K562 (cell line): ENCODE data around the gene CRYBA4. TPM values are rescaled to one million over a fixed set of nuclear protein-coding genes. Genes with fewer than 3 reads are reported as not detected.

Experiments
- CBFB ChIP-seq: sonication (generic); formaldehyde crosslinking; IDR thresholded peaks from 2 replicates; pipeline ENCODE4 v1.4.0; 2020; ENCODE audit warnings: mild to moderate bottlenecking, missing genetic modification reagents
- ETS2 ChIP-seq: IDR thresholded peaks from 2 replicates; pipeline ENCODE4 v1.6.1; 2016; ENCODE audit warnings: borderline replicate concordance, missing genetic modification characterization, mild to moderate bottlenecking, moderate library complexity, missing compliant biosample characterization; ENCODE audit not compliant: poor library complexity, severe bottlenecking
- GTF2A2 ChIP-seq: IDR thresholded peaks from 2 replicates; pipeline ENCODE4 v1.6.1; 2016; ENCODE audit warnings: mild to moderate bottlenecking, missing genetic modification characterization, missing compliant biosample characterization
- HNRNPK ChIP-seq: fragments of 200-400 bp; formaldehyde crosslinking; IDR thresholded peaks from one replicate; pipeline ENCODE4 v1.6.1; 2018; ENCODE audit warnings: mild to moderate bottlenecking, low read depth, low read length; ENCODE audit not compliant: poor library complexity, severe bottlenecking
- MIER1 ChIP-seq: fragments of 450-650 bp; IDR thresholded peaks from 2 replicates; pipeline ENCODE4 v1.6.1; 2016; ENCODE audit warnings: antibody characterized with exemption, mild to moderate bottlenecking, low read depth
- NCOA2 ChIP-seq, 2 experiments: fragments of 450-650 bp; IDR thresholded peaks; 2 replicates each; pipeline ENCODE4 v1.6.1; 2018; ENCODE audit warnings: mild to moderate bottlenecking in 2 of 2, moderate library complexity in 1 of 2; ENCODE audit not compliant: partially characterized antibody in 2 of 2
- SMARCA5 ChIP-seq: fragments of 450-650 bp; IDR thresholded peaks from 2 replicates; pipeline ENCODE4 v1.6.1; 2016
- SP2 ChIP-seq: IDR thresholded peaks from 2 replicates; pipeline ENCODE4 v1.6.1; 2011; ENCODE audit warnings: mild to moderate bottlenecking, low read depth, low read length, moderate library complexity; ENCODE audit not compliant: poor library complexity, severe bottlenecking; ENCODE audit errors: extremely low read depth
- TEAD2 ChIP-seq: fragments of 450-650 bp; IDR thresholded peaks from 2 replicates; pipeline ENCODE4 v1.6.1; 2016; ENCODE audit warnings: missing genetic modification characterization, control low read depth, missing compliant biosample characterization
- TSC22D4 ChIP-seq: fragments of 450-650 bp; IDR thresholded peaks from 2 replicates; pipeline ENCODE4 v1.6.1; 2016; ENCODE audit warnings: missing genetic modification characterization, missing biosample characterization, control low read depth
- ZNF445 ChIP-seq: fragments of 250-450 bp; sonication (Bioruptor Pico); IDR thresholded peaks from 2 replicates; pipeline ENCODE4 v1.4.0; 2020; ENCODE audit warnings: low read depth, mild to moderate bottlenecking, moderate library complexity
- polyA plus RNA-seq, 8 experiments: library from polyadenylated mRNA; depleted of rRNA in 4 of 8; stranded (reverse) in 5 of 8; unstranded in 3 of 8; fragments of >200 nt; fragmentation: Nextera tagmentation in 2 of 8; fragmentation: Illumina TruSeq in 1 of 8; extraction: Ambion mirVana in 2 of 8; extraction: Trizol in 1 of 8; gene quantifications; 2 replicates each; pipeline versions ENCODE4 v1.2.1 to v1.2.3, GENCODE V29; 2011 to 2014; ENCODE audit warnings: inconsistent platforms in 1 of 8, missing spikeins in 1 of 8
- total RNA-seq, 7 experiments: library from RNA; depleted of rRNA in 6 of 7; stranded (reverse); fragments of >200 nt in 6 of 7; fragmentation: Illumina TruSeq in 2 of 7; extraction: Trizol in 2 of 7; gene quantifications; 2 replicates each; pipeline versions ENCODE4 v1.2.1 to v1.2.3, GENCODE V29; 2011 to 2021; ENCODE audit warnings: low replicate concordance in 1 of 7
- TF ChIP-seq, protein P1 (sequence below): fragments of 250-450 bp; sonication (Bioruptor Pico); IDR thresholded peaks from 2 replicates; pipeline ENCODE4 v1.5.0; 2021; ENCODE audit warnings: mild to moderate bottlenecking, borderline replicate concordance
- TF ChIP-seq, protein P2 (sequence below): fragments of 250-450 bp; sonication (Bioruptor Pico); IDR thresholded peaks from 2 replicates; pipeline ENCODE4 v1.4.0; 2020; ENCODE audit warnings: mild to moderate bottlenecking
- TF ChIP-seq, protein P3 (sequence below): sonication (generic); formaldehyde crosslinking; IDR thresholded peaks from 2 replicates; pipeline ENCODE4 v1.8.0; 2023; ENCODE audit warnings: missing genetic modification reagents, mild to moderate bottlenecking, borderline replicate concordance

Gene CRYBA4
- total and polyA plus RNA-seq, 9 of the 15 experiments (the other 6 are each of a cell fraction or from before 2014, with no cell fraction given): 0.59 to 3.3 (median 1.6) TPM

DNA sequence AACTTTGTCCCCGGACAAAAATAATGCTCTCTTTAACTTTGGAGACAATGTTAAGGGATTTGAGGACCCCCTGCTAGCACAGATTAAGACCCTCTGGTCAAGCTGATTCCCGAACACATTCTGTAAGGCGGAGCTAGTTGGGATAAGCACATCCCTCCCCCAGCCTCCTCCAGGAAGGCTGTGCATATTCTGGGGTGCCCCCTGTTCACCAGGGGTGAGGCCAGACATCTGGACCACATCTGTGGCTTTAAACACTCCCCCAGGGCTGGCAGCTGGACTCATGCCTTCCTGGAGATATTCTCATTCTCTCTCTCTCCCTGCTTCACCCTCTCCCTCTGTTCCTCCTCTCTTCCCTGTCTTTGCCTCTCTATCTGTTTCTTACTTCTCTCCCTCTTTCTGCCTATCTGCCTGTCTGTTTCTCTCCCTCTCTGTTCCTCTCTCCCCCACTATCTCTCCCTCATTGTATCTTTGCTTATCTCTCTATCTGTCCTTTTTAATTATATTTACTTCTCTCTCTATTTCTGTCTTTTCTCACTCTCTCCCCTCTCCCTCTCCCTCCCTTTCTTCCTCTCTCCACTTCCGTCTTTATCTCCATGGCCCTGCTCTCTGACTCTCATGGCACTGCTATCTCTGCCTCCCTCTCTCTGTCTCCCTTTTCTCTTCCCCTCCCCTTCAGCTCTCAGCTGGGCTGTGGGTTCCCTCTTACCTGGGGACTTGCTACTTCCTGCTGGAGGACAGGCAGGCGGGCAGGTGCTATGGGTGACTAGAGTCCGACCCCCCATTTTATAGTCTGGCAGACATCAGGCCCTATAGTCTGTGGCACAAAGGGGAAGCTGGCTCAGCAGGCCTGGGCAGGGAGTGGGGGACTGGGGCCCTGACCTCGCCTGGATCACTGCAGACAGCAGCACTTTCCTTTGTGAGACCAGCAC, 4.2 kb upstream of the CRYBA4 start, which contains the start of gene CRYBB1 (continued):
- TF ChIP-seq CBFB (CRISPR knock-in tag): no peak
- TF ChIP-seq, protein P1, sequence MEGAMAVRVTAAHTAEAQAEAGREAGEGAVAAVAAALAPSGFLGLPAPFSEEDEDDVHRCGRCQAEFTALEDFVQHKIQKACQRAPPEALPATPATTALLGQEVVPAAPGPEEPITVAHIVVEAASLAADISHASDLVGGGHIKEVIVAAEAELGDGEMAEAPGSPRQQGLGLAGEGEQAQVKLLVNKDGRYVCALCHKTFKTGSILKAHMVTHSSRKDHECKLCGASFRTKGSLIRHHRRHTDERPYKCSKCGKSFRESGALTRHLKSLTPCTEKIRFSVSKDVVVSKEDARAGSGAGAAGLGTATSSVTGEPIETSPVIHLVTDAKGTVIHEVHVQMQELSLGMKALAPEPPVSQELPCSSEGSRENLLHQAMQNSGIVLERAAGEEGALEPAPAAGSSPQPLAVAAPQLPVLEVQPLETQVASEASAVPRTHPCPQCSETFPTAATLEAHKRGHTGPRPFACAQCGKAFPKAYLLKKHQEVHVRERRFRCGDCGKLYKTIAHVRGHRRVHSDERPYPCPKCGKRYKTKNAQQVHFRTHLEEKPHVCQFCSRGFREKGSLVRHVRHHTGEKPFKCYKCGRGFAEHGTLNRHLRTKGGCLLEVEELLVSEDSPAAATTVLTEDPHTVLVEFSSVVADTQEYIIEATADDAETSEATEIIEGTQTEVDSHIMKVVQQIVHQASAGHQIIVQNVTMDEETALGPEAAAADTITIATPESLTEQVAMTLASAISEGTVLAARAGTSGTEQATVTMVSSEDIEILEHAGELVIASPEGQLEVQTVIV: no peak
- no peak for TF ChIP-seq GTF2A2 (tag)
- no peak for TF ChIP-seq TEAD2 (tag)
- TF ChIP-seq, protein P2, sequence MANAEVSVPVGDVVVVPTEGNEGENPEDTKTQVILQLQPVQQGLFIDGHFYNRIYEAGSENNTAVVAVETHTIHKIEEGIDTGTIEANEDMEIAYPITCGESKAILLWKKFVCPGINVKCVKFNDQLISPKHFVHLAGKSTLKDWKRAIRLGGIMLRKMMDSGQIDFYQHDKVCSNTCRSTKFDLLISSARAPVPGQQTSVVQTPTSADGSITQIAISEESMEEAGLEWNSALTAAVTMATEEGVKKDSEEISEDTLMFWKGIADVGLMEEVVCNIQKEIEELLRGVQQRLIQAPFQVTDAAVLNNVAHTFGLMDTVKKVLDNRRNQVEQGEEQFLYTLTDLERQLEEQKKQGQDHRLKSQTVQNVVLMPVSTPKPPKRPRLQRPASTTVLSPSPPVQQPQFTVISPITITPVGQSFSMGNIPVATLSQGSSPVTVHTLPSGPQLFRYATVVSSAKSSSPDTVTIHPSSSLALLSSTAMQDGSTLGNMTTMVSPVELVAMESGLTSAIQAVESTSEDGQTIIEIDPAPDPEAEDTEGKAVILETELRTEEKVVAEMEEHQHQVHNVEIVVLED: no peak
- TF ChIP-seq ZNF445 (CRISPR knock-in tag): no peak
- 0 out of 2 replicates have a peak, but pooled peaks have one; percentile 40 for TF ChIP-seq MIER1
- no peak for TF ChIP-seq SP2
- no peak for TF ChIP-seq ETS2
- TF ChIP-seq, protein P3, sequence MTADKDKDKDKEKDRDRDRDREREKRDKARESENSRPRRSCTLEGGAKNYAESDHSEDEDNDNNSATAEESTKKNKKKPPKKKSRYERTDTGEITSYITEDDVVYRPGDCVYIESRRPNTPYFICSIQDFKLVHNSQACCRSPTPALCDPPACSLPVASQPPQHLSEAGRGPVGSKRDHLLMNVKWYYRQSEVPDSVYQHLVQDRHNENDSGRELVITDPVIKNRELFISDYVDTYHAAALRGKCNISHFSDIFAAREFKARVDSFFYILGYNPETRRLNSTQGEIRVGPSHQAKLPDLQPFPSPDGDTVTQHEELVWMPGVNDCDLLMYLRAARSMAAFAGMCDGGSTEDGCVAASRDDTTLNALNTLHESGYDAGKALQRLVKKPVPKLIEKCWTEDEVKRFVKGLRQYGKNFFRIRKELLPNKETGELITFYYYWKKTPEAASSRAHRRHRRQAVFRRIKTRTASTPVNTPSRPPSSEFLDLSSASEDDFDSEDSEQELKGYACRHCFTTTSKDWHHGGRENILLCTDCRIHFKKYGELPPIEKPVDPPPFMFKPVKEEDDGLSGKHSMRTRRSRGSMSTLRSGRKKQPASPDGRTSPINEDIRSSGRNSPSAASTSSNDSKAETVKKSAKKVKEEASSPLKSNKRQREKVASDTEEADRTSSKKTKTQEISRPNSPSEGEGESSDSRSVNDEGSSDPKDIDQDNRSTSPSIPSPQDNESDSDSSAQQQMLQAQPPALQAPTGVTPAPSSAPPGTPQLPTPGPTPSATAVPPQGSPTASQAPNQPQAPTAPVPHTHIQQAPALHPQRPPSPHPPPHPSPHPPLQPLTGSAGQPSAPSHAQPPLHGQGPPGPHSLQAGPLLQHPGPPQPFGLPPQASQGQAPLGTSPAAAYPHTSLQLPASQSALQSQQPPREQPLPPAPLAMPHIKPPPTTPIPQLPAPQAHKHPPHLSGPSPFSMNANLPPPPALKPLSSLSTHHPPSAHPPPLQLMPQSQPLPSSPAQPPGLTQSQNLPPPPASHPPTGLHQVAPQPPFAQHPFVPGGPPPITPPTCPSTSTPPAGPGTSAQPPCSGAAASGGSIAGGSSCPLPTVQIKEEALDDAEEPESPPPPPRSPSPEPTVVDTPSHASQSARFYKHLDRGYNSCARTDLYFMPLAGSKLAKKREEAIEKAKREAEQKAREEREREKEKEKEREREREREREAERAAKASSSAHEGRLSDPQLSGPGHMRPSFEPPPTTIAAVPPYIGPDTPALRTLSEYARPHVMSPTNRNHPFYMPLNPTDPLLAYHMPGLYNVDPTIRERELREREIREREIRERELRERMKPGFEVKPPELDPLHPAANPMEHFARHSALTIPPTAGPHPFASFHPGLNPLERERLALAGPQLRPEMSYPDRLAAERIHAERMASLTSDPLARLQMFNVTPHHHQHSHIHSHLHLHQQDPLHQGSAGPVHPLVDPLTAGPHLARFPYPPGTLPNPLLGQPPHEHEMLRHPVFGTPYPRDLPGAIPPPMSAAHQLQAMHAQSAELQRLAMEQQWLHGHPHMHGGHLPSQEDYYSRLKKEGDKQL (CRISPR knock-in tag): no peak
- no peak for TF ChIP-seq HNRNPK
- TF ChIP-seq TSC22D4 (tag): no peak
- no peak for TF ChIP-seq NCOA2 (IDR thresholded peaks at IDR 0.05; ENCODE audit: partially characterized antibody in 2 of 2)
- TF ChIP-seq SMARCA5: 0 out of 2 replicates have a peak, but pooled peaks have one; percentile 15
